Left lobe of liver (tissue), 2 donors: ENCODE data around the gene RIOK1. TPM values are rescaled to one million over a fixed set of nuclear protein-coding genes. Genes with fewer than 3 reads are reported as not detected.
A peak's percentile ranks its signal among the peaks of the same experiment; 100 is the strongest.
"Not testable (repeated sequence)": the region's sequence is repeated elsewhere in the genome, so short reads cannot be mapped to it uniquely, and the experiment has no call there.

ENCODE experiments used
- ATAC-seq: fragments of 200-7000 bp; cut with Tn5 transposase; one replicate; pipeline ENCODE4 v1.9.1; 2020; ENCODE audit warnings: mild to moderate bottlenecking, moderate library complexity
- DNase-seq: peaks from one replicate; pipeline ENCODE4 v3.0.0-alpha.2; 2020; ENCODE audit warnings: low spot score
- total RNA-seq: library from RNA; stranded (reverse); gene quantifications from one replicate; pipeline ENCODE4 v1.2.1, GENCODE V29; 2021
- donor health status: DM: no; HTN: no; CAD: no; lungs with moderate emphysema.
- donor health status: DM: no; HTN: yes; CAD: no.

RIOK1 gene
- total RNA-seq, 1 donor from 2014 or later: 4.4 TPM

DNA sequence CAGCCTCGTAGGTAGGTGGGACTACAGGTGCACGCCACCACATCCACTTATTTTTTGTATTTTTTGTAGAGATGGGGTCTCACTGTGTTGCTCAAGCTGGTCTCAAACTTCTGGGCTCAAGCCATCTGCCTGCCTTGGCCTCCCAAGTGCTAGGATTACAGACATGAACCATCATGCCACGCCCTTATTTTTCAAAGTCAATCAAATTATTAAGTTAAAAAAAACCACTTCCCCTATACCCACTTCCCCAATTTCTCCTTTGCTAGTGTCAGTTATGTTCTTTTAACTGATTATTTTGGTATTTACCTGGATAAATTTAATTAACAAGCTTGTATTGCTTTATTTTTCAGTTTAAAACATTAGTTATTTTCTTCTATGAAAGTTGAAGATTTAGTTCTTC, 49.6 kb downstream of the RIOK1 start:
- no peak for DNase-seq
- ATAC-seq: no peak

DNA sequence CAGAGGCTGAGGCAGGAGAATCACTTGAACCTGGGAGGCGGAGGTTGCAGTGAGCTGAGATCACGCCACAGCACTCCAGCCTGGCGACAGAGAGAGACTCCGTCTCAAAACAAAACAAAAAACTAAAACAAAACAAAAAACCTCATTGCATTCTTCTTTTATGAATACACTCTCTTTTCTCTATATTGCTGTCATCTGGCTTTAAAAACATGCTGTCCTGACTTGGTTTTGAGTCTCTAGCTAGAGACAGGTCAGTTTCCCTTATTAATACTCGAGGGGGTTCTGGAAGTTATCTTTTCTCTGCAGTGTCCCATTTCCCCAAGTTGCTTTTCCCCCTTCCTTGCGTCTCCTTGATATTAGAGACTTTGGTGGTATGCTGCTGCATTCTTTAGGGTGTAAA, 50.9 kb downstream of the RIOK1 start:
- DNase-seq (no peak), ATAC-seq (no peak)

DNA sequence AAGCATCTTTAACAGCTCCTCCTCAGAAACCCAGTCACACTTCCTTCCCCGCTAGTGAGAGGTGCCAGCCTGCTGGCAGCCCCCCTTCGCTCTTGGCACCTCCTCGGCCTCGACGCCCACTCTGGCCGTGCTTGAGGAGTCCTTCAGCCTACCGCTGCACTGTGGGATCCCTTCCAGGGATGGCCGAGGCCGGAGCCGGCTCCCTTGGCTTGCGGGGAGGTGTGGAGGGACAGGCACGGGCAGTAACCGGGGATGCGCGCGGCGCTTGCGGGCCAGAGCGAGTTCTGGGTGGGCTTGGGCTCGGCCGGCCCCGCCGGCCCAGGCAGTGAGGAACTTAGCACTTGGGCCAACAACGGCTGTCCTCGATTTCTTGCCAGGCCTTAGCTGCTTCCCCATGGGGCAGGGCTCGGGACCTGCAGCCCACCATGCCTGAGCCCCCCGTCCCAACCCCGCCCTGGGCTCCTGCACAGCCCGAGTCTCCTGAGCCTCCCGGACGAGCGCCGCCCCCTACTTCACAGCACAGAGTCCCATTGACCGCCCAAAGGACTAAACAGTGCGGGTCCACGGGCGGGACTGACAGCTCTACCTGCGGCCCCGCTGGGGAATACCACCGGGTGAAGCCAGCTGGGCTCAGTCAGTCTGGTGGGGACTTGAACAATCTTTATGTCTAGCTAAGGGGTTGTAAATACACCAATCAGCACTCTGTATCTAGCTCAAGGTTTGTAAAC, 51.6 kb downstream of the RIOK1 start:
- no peak for DNase-seq
- no peak for ATAC-seq

DNA sequence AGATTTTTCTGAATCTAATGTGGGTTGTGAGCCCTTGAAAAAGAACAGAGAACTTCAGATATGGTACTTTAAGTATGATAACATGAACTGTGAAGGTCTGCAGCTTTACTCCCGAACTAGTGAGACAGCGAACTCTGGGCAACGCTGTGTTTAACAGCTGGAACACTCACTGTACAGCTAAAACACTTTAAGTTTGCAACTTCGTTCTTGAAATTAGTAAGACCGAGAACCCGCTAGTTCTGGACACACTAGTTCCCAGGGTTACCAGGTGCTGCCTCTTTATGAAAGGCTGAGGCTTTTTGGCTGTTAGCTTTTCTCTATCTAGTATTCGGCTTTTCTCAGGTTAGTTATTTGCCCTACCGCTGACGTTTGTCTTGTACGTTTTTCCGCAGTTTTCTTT, 52.9 kb downstream of the RIOK1 start:
- ATAC-seq: no peak

DNA sequence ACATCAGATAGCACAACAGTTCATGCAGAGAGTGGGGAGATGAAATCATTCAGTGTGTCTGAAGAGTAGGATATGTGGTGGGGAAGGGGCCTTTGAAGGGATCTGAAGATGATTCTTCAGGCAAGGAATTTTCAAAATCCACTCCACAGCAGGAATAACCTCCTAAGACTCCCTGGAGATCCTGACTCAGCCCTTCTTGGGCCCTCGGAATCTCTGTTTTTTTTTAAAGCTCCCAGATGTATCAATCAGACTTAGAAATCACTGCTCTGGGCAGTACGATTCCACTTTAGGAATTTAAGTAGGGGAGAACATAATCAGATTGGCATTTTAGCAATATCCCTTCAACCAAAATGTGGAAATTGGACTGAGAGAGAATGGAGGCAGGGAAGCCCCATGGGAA, 55.5 kb downstream of the RIOK1 start:
- DNase-seq: no peak
- ATAC-seq: no peak

More for the DNA sequence above, 52.9 kb downstream of the RIOK1 start:
- no peak for DNase-seq

DNA sequence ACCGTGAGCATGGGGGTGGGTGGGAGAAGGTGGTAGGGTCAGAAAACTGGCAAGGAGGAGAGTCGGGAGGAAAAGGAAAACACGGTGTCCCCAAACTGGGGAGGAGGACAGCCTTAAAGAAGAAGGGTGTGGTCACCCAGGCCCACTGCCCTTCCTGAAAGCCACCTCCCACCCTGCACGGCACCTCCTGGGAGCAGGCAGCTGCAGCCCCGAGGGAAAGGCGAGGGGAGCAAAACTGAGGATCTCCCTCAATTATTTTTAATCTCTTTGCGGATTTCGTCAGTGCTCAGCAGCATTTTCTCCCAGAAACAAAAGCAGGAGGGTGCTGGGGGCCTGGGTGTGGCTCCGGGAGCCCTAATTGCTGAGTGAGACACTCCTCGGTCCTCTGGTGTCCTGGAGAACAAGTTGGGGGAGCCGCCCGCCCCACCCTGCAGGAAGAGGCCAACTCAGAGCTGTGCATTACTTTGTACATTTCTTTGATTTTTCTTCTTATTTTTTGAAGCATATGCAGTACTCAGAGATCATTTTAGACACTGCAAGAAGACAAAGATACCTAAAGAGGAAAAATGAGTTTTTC, 56.4 kb downstream of the RIOK1 start:
- DNase-seq (no peak), ATAC-seq (no peak)

DNA sequence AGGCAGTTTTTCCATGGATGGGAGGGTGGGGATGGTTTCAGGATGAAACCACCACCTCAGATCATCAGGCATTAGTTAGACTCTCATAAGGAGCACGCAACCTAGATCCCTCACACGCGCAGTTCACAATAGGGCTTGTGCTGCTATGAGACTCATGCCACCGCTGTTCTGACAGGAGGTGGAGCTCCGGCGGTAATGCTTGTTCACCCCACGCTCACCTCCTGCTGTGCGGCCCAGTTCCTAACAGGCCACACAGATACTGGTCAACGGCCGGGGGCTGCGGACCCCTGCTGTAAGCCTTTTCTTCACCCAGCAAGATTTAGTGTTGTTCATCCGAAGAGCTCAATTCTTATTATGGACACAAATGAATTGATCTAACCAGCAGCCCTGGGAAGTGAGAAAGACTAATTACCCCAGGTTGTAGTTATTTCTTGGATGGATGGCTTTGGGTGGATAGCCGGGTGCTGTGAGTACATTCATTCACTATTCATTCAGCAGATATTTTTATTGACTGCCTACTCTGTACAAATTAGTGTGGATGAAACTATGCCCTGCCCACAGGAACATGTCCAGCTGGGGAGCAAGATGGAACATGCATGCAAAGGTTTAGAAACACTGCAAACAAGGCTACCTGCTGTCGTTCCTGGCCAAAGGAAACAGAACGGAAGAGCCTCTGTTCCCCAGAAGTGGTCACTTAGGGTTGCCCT, 57.2 kb downstream of the RIOK1 start:
- ATAC-seq: no peak

DNA sequence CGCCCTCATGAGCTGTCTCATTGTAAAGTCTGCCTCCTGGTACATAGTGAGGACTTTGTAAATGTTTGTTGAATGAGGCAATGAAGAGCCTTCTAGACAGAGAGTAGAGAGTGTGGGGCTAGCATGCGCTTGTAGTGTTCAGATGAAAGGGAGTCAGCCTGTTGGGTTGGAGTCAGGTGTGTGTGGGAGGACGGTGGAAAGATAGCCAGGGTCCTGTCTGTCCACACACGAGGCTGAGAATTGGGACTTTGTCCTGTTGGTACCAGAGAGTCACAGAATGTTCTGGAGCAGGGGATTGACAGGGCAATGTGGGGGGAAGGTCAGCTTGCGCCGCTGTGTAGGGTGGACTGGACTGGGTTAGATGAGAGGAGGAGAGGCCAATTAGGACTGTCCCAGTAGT, 58.6 kb downstream of the RIOK1 start:
- ATAC-seq (peak; percentile 46), DNase-seq (no peak)

More for the DNA sequence above, 57.2 kb downstream of the RIOK1 start:
- DNase-seq: no peak

DNA sequence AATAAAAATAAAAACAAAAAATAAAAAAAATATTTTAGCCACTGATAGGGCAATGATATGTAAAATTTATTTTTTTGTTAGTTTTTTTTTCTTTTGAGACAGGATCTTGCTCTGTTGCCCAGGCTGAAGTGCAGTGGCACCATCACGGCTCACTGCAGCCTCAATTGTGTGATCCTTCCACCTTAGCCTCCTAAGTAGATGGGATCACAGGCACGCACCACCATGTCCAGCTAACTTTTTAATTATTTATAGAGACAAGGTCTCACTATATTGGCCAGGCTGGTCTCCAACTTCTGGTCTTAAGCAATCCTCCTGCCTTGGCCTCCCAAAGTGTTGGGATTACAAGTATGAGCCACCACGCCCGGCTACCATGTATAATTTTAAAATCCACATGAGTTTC, 59.4 kb downstream of the RIOK1 start:
- DNase-seq: no peak
- no peak for ATAC-seq

DNA sequence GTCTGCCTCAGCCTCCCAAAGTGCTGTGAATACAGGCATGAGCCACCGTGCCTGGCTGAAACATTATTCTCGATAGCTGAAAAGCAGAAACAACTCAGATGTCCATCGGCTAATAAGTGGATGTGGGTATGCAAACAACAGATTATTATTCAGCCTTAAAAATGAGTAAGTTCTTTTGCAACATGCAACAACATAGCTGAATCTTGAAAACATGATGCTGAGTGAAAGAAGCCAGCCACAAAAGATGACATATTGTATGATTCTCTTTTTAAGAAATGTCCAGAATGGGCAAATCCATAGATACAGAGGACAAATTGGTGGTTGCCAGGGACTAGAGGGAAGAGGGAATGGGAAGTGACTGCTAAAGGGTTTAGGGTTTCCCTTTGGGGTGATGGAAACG, 61.7 kb downstream of the RIOK1 start:
- no peak for DNase-seq
- ATAC-seq: no peak

DNA sequence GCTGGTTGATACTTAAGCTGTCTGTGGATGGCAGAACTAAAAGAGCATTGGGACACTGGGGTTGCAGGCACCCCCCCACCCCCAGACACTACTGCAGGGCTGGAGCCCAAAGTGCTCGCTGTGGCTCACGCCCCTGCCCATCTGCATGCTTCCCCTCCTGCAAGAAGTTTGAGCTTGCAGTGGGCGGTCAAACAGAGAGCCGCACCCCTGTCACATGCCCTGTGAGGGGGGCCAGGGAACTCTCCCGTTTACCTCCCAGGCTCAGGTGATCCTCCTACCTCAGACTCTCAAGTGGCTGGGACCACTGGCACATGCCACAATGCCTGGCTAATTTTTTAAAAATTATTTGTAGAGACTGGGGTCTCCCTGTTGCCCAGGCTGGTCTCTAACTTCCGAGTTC, 63.3 kb downstream of the RIOK1 start:
- DNase-seq (no peak), ATAC-seq (no peak)

DNA sequence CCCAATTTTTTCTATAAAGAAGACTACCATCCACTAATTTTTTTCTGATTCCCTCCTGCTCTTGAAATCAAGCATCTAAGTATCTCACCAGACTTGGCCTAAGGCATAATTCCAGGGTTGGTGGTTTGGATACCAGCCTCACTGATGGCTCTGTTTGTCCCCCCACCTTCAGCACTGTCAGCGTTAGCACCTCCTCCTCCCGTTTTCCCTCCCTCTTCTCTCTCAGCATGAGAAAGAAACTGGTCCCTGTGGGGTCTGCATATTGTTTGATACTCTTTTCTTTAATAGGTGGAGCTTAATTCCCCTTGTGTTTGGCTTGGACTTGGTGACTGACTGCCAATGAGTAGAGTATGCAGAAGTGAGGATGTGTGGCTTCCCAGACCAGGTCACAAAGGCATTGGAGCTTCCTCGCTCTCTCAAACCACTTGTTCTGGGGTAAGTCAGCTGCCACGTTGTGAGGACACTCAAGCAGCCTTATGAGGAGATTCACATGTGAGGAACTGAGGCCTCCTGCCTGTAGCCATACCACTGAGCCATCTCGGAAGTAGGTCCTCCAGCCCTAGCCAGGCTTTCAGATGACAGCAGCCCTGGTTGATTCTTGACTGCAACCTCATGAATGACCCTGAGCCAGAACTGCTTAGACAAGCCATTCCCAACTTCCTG, 65.2 kb downstream of the RIOK1 start:
- ATAC-seq (no peak), DNase-seq (no peak)

DNA sequence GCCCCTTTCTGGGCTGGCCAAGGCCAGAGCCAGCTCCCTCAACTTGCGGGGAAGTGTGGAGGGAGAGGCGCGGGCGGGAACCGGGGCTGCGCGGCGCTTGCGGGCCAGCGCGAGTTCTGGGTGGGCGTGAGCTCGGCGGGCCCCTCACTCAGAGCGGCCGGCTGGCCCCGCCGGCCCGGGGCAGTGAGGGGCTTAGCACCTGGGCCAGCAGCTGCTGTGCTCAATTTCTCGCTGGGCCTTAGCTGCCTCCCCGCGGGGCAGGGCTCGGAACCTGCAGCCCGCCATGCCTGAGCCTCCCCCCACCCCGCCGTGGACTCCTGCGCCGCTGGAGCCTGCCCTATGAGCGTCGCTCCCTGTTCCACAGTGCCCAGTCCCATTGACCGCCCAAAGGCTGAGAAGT, 66.7 kb downstream of the RIOK1 start:
- DNase-seq, ATAC-seq: not testable (repeated sequence)

DNA sequence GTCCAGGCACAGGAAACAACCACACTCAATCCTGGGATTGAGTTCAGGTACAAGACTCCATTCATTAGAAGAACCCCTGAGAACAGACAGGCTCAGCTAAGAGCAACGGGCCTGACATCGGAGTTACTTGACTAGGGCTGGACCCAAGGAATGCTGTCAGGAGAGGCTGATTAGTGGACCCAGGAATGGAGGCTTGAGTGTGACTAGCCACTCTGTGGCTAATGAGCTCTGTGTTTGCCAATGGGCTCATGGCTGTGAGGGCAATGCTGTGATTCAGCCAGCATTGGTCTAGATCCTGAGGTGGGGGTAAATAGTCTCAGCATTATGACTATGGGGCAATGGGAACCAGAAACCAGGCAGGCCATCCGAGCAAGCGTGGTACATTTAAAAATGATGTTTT, 71.8 kb downstream of the RIOK1 start:
- ATAC-seq: no peak

DNA sequence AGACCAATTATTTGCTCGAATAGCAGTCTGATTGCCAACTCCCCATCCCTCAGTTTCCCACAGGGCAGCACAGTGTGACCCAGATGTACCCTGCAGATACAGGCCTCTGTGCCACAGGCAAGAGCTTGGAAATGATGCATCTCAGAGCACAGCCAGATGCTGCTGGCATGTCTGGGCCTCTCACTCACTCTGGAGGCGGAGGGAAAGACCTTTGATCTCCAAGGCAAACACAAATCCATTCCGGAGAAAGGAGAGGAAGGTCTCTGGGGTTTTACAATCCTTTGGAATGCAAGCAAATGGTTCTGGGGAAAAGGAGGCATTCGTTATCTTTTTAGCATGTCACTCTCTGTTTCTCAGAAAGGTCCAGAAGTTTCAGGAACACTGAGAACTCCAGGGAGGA, 74.2 kb downstream of the RIOK1 start:
- no peak for DNase-seq

More for the DNA sequence above, 71.8 kb downstream of the RIOK1 start:
- DNase-seq: no peak

DNA sequence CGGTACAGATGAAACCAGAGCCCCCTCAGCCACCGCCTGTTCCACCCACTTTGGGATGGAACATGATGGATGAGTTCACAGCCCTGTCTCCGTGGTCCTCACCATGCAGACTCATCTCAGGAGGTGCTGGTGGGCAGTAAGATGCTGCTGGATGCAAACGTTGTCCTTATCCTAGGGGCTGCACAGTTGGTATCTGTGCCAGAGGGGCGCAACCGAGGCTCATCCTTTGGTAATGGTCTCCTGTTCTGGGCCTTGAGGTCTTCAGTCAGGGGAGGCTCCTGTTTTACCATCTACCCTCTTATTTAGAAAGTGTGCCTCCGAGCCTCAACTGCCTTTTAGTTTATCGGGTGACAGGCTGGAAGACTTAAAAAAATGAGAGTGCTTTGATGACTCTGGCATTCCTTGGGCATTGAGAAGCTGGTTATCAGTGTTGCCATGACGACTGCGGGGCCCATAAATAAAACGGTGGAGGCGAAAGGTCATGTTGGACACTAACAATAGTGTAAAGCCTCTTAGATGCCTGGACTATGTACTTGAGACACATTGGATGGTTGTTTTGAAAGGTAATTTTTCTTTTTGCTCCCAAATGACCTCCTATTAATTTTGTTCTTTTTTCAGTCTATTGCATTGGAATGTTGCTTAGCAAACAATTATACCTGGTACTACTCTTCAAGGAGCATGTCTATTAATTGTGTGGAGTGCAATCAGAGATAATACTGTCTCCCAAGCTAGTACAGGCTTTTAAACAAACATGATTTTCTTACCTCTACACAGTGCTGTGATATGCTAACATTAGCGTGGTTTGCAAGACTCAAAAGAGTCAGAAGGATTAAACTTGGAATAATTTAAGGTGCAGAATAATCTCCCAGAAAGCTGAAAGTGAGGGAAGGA, 77.6 kb downstream of the RIOK1 start:
- DNase-seq (no peak), ATAC-seq (no peak)

More for the DNA sequence above, 74.2 kb downstream of the RIOK1 start:
- ATAC-seq: no peak
